Amygdala (tissue), 56 donors: ENCODE results near the gene COPS7A.
"Not testable (repeated sequence)": the region's sequence is repeated elsewhere in the genome, so short reads cannot be mapped to it uniquely, and the experiment has no call there.

Experiments used
- DNase-seq, 56 donors: peaks; one replicate each; lab custom pipeline; 2025; lab: John Stamatoyannopoulos, UW

COPS7A gene

GRCh38 chr12:6700646-6701051, 23.2 kb upstream of the COPS7A start, which contains the start of gene PIANP:
PIANP (minus strand) TSS chr12:6700815; CDS start chr12:6698061, 2,754 bp downstream.
- peak in 19 of 56 donors; percentile 3 to 63 (median 26) for DNase-seq

GRCh38 chr12:6701078-6701768, 22.6 kb upstream of the COPS7A start:
- no peak for DNase-seq

- DNase-seq, result no peak
Measured at GRCh38 chr12:6703631-6704030, 20.2 kb upstream of the COPS7A start.

GRCh38 chr12:6708351-6708750, 15.5 kb upstream of the COPS7A start:
- not testable (repeated sequence) for DNase-seq

GRCh38 chr12:6708960-6709394, 14.9 kb upstream of the COPS7A start:
- DNase-seq, result no peak

- not testable (repeated sequence) for DNase-seq
Measured at GRCh38 chr12:6716031-6716873, 7.6 kb upstream of the COPS7A start.

- DNase-seq, result no peak
Measured at GRCh38 chr12:6716874-6717437, 6.9 kb upstream of the COPS7A start.

- DNase-seq, result no peak
Measured at GRCh38 chr12:6722863-6723262, 983 bp upstream of the COPS7A start.

GRCh38 chr12:6724409-6724797, 557 bp downstream of the COPS7A start:
- peak in 12 of 56 donors; percentile 18 to 55 (median 39) for DNase-seq

- no peak for DNase-seq
Measured at GRCh38 chr12:6725350-6725749, 1.5 kb downstream of the COPS7A start.

- no peak for DNase-seq
Measured at GRCh38 chr12:6729186-6729585, 5.3 kb downstream of the COPS7A start.

- DNase-seq, result no peak
Measured at GRCh38 chr12:6730169-6730568, 6.3 kb downstream of the COPS7A start.

- DNase-seq, result no peak
Measured at GRCh38 chr12:6734506-6735387, 10.9 kb downstream of the COPS7A start.

- DNase-seq, result peak in 37 of 56 donors; percentile 1 to 80 (median 27)
Measured at GRCh38 chr12:6735448-6736191, 11.8 kb downstream of the COPS7A start.

GRCh38 chr12:6736754-6737153, 12.9 kb downstream of the COPS7A start:
- DNase-seq, result no peak

GRCh38 chr12:6742080-6742479, 18.2 kb downstream of the COPS7A start:
- not testable (repeated sequence) for DNase-seq

GRCh38 chr12:6742834-6743233, 19.0 kb downstream of the COPS7A start:
- DNase-seq, result no peak

- not testable (repeated sequence) for DNase-seq
Measured at GRCh38 chr12:6743300-6743699, 19.5 kb downstream of the COPS7A start.

GRCh38 chr12:6745741-6746525, 22.1 kb downstream of the COPS7A start:
- no peak for DNase-seq
